G401.6 (cell line): ENCODE measurements around the gene FOCAD.
"Not testable (repeated sequence)": the region's sequence is repeated elsewhere in the genome, so short reads cannot be mapped to it uniquely, and the experiment has no call there.

Experiments
- FAIRE-seq: peaks from 2 replicates; lab custom pipeline; 2012; peaks lifted over from hg19 to GRCh38; lab: Jason Lieb, UNC

The FOCAD gene

GRCh38 chr9:20673537-20673936 is 10.5 kb upstream of the FOCAD start:
- FAIRE-seq: not testable (repeated sequence)

- FAIRE-seq: no peak
Measured at GRCh38 chr9:20681467-20681866, 2.6 kb upstream of the FOCAD start.

- FAIRE-seq: no peak
Measured at GRCh38 chr9:20683351-20684034, 566 bp upstream of the FOCAD start.

GRCh38 chr9:20684875-20685696 is 1.0 kb downstream of the FOCAD start:
- no peak for FAIRE-seq

- no peak for FAIRE-seq
Measured at GRCh38 chr9:20685769-20686168, 1.7 kb downstream of the FOCAD start.

- no peak for FAIRE-seq
Measured at GRCh38 chr9:20689833-20690232, 5.8 kb downstream of the FOCAD start.

GRCh38 chr9:20692554-20692953 is 8.5 kb downstream of the FOCAD start:
- no peak for FAIRE-seq

GRCh38 chr9:20693068-20693467 is 9.0 kb downstream of the FOCAD start:
- FAIRE-seq: no peak

- FAIRE-seq: no peak
Measured at GRCh38 chr9:20694248-20694647, 10.2 kb downstream of the FOCAD start.

GRCh38 chr9:20697021-20697719 is 13.1 kb downstream of the FOCAD start:
- no peak for FAIRE-seq

GRCh38 chr9:20698782-20699181 is 14.7 kb downstream of the FOCAD start:
- peak; percentile 28 for FAIRE-seq

GRCh38 chr9:20701060-20701459 is 17.0 kb downstream of the FOCAD start:
- FAIRE-seq: no peak

- no peak for FAIRE-seq
Measured at GRCh38 chr9:20702570-20702969, 18.5 kb downstream of the FOCAD start.

GRCh38 chr9:20703146-20703545 is 19.1 kb downstream of the FOCAD start:
- no peak for FAIRE-seq

GRCh38 chr9:20707708-20708107 is 23.6 kb downstream of the FOCAD start:
- FAIRE-seq: no peak

GRCh38 chr9:20713172-20713571 is 29.1 kb downstream of the FOCAD start:
- FAIRE-seq: no peak

- no peak for FAIRE-seq
Measured at GRCh38 chr9:20714442-20715415, 30.7 kb downstream of the FOCAD start.

GRCh38 chr9:20722221-20722620 is 38.2 kb downstream of the FOCAD start:
- FAIRE-seq: no peak

- no peak for FAIRE-seq
Measured at GRCh38 chr9:20725675-20726074, 41.6 kb downstream of the FOCAD start.

- no peak for FAIRE-seq
Measured at GRCh38 chr9:20726144-20726543, 42.1 kb downstream of the FOCAD start.

GRCh38 chr9:20728493-20729220 is 44.6 kb downstream of the FOCAD start:
- no peak for FAIRE-seq
